GM18498 (cell line): ENCODE data around the gene HMOX1.

ENCODE experiments used
- ATAC-seq: cut with Tn5 transposase; IDR thresholded peaks from one replicate; pipeline ENCODE4 v1.9.1; 2021; ENCODE audit warnings: mild to moderate bottlenecking, moderate library complexity; ENCODE audit not compliant: unreplicated experiment

HMOX1 gene, protein sequence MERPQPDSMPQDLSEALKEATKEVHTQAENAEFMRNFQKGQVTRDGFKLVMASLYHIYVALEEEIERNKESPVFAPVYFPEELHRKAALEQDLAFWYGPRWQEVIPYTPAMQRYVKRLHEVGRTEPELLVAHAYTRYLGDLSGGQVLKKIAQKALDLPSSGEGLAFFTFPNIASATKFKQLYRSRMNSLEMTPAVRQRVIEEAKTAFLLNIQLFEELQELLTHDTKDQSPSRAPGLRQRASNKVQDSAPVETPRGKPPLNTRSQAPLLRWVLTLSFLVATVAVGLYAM

DNA sequence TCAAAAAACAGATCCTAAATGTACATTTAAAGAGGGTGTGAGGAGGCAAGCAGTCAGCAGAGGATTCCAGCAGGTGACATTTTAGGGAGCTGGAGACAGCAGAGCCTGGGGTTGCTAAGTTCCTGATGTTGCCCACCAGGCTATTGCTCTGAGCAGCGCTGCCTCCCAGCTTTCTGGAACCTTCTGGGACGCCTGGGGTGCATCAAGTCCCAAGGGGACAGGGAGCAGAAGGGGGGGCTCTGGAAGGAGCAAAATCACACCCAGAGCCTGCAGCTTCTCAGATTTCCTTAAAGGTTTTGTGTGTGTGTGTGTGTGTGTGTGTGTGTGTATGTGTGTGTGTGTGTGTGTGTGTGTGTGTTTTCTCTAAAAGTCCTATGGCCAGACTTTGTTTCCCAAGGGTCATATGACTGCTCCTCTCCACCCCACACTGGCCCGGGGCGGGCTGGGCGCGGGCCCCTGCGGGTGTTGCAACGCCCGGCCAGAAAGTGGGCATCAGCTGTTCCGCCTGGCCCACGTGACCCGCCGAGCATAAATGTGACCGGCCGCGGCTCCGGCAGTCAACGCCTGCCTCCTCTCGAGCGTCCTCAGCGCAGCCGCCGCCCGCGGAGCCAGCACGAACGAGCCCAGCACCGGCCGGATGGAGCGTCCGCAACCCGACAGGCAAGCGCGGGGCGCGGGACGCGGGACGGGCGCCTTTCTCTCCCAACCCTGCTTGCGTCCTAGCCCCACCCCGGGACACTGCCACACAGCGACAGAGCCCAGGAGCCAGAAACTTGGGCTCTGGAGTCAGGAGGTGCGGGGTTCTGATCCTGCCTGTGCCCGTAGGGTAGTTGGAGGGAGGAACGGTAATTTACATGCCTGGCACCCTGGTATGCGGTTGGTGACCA is at the start of gene HMOX1:
HMOX1 (plus strand) TSS at position 560 of the 887 bp plus-strand sequence; CDS start at position 638, 78 bp downstream.
- peak; percentile 69 for ATAC-seq

DNA sequence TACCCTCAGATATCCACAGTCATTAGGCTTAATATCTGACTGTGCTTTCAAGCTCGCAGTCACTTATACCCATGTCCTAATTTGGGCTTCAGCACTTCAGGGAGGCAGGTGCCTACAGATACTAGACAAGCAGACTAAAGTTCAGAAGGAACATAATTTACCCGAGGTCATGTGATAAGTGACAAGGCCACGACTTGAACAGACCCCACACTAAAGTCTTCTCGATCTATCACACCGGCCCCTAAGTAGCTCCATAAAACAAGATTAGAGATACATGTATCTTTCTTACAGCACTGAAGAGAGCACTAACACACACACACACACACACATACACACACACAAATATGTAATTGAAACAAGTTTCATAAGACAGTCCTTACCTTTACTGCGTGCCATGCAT is 48.6 kb upstream of the HMOX1 start:
- ATAC-seq, result no peak

DNA sequence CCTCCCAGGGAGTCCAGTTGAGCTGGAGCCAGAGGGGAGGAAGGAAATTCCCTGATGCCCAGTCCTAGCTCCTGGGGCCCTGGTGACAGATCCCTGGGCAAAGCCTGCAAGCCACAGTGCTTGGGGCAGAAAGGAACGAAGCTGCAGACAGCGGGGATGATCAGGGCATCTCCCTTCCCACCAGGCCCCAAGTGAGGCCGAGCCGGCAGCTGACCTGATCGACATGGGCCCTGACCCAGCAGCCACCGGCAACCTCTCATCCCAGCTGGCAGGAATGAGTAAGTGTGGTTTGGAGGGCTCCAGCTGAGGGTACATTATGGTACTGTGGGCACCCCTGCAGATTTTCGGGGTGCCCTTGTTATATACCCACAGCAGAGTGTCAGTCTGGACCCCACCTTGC is 47.7 kb upstream of the HMOX1 start:
- ATAC-seq, result no peak

DNA sequence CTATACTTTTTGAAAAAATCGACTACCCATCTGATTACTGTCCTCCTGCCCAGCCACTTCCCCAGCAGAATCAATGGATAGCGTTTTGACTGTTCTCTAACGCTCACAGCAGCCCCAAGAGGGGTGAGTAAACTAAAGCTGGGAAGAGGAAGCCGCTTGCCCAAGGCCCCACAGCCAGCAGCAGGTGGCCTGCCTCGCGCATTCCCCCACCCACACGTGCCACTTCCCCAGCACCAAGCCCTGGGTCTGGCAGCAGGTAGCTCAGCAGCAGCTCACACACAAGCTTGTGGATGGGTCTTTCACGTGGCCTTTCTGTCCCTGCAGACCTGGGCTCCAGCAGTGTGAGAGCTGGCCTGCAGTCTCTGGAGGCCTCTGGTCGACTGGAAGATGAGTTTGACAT is 46.9 kb upstream of the HMOX1 start:
- no peak for ATAC-seq

DNA sequence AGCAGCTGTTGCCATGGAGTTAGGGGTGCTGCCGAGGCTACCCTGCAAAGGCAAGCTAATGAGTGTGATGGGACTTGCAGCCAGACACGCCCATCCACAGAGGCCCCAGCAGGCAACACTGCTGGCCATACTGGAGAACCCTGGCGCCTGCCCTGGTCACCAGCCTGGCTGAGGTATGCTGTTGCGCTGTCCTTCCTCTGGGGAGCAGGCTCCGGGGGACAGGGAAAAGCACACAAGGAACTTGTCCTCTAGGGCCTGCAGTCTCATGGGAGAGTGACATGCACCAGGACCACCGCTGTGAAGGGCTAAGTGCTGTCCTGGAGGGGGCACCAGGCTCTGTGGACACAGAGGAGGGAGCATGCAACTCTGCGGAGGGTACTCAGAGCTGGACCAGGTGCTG is 45.4 kb upstream of the HMOX1 start:
- ATAC-seq, result no peak

DNA sequence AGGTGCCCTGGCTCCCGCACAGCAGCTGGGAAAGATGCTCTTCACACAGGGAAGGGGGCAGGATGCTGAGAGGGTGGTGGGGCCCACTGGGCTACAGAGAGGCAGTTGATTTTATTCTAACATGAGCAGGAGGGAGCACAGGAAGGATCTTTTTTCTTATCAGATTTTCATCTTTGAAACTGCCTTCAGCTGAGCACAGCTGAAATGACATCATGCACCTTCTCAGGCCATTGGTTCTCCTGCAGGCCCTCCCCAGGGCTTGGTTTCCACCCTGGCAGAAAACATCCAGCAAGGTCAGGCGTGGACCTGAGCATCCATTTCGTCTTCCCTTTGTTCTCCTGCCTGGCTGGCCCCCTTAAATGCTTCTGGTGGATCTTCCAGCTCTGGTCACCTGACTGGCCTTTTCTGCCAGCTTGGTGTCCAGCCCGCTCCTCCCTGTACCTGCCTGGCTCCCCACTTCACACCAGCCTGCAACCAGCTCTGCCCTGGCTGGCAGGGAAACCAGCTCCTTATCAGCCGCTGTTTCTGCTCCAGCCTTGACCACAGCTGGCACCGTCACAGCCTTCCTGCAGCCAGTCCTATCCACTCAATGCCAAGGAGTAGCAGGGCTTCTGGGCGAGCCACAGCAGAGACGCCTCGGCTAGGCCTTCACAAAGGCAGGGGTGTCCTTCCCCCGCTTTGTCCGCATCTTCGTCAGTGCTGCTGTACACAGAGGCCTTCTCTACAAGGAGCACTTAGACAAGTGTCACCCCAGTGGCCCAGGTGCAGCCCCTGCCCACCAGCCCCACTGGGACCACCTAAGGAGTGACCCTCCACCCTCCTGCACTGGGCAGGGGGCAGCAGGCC is 44.7 kb upstream of the HMOX1 start:
- ATAC-seq, result no peak

DNA sequence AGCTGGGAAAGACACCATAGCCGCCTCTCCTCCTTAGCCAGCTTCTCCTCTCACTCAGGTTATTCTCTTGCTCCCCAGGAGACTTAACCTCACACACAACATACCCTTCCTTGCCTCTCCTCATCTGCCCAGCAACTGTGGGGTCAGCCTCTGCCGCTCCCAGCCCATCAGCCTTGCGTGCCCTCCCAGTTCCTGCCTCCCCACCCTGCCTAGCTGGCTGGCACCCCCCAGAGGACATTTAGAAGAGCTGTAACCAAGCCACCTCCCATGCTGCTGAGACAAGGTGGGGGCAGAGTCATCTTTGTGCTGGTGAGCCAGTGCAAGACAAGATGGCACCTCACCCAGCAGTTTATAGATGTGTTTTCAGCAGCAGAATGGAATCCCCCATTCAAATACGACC is 43.0 kb upstream of the HMOX1 start:
- ATAC-seq, result no peak

DNA sequence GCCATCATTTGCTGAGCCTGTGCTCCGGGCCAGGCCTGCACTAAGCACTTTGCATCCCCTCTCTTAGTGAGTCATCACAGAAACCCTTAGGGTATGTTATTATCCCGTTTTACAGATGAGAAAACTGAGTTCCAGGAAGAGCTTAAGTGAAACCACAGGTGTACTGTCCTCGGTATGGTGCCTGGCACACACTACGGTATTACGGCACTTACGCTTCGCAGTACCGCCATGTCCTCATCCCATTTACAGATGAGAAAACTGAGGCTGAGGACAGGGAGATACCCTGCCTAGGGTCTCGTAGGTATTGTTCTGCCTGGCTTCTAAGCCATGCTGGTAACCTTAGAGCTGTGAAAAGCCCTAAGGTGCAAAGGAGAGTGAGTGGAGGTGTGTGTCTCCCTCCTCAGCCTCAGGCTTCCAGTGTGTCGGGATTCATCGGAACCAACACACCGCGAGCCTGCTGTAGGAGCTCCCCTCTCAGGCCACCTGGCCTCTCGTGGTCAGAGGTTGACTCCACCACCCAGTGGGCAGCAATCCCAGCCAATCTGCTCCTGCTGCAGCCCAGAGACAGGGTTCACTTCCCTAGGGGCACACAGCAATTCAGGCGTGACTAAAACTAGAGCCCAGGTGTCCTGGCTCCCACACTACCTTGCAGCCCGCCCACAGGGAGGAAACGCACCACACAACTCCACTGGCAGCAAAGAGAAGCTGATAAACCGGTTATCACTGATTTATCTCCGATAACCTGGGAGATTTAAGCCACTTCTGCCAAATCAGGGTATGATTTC is 39.6 kb upstream of the HMOX1 start:
- ATAC-seq, result no peak

DNA sequence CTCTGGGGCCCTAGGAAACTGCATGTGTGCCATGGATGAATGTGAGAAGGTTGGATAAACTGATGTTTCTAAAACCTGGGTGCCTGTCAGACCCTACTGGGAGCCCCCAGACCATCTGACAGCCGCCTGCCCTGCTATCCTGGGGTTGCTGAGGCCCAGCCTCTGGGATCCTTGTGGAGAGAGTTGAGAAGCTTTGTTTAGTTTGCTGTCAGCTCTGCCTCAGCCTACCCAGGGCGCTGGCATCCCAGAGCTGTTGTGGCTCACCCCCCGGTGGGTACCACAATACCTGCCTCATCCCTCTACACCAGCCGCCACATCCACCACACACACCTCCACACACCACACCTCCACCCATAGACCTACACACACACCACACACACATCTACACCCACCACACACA is 38.5 kb upstream of the HMOX1 start:
- ATAC-seq, result no peak

DNA sequence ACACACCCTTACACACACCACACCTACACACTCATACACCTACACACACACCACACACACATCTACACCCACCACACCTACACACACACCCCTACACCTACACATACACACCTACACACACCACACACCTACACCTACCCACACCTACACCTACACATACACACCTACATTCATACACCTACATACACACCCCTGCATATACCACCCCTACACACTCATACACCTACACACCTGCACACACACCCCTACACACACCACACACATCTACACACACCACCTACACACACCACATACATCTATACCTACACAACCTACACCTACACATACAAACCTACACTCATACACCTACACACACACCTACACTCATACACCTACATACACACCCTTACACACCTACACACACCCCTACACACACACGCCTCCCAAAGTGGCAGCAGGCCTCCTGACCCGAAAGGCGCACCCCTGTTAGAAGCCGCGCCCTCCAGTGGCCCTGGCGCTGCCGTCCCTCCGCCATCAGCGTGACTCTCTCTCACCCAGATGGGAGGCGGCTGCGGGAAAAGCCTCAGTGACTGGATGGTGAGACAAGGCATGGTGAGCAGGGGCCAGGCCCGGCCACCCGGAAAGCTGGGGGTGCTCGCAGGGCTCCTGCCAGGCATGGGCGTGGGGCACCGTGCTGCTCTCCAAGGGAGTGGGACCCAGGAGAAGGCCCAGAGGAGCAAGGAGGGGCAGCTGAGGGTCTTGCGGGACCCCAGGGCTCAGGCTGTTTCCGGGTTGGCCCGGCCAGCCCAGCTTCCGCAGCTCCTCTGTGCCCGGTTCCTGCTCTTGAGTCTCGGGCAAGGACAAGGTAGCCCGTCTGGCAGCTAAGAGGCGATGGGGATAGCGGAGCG is 37.0 kb upstream of the HMOX1 start:
- no peak for ATAC-seq

DNA sequence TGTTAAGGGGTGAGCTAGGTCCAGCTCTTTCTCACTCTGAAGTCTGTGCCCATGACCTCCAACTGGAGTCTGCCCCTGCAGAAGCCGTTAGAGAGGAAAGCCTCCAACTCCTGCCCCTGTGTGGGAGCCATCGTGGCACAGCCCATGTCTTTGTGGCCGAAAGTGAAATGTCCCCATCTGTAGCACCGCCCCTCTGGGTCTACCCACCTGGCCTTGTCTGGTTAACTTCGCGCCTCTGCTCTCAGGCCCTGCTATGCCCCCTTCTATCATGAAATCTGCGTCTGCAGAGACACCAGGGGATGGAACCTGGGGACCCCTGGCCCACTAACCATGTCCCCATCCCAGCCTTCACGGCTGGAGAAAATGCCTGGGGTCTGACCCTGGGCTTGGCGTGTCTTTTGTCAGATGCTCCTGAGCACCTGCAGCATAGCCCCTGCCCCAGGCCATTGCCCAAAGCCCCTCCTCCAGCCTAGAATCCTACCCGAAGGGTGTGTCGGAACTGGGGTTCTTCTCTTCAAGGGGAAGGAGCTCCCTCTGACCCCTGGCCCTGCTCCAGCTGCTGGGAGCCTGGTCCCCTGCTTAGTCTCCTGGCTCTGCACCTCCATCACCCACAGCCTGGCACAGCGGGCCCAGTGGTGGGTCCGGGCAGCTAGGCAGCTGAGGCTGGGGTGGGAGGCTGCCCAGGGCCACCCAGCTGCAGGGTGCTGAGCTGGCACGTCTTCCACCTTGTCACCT is 35.8 kb upstream of the HMOX1 start:
- ATAC-seq, result no peak

DNA sequence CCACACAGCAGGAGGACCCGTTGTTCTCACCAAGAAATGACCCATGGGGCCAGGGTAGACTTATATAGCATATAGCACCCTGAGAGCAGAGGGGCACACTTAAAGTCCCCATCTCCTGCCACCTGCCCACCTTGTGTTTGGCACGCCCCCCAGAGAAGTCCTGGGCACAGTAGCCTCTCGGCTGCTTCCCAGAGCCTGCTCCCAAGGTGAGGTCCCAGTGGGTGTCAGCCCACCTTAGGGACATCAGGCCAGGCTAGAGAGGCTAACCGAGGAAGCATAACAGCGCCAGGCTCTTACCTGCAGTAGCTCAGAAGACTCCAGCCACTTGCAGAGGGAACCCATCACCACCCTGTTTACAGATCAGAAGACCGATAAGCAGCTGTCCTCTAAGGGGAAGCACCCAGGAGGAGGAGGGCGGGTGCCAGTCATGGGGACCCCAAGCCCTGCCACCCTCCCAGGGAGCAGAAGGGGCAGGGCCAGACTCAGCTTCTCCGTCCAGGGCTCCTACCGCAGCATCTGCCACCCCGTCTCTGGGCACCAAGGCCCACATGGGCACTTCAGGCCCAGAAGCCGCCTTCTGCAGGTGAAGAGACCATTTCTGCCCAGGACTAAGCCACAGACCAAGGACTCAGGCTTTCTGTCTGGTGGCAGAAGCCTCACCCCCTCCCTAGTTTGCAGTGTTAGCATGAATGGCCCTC is 34.9 kb upstream of the HMOX1 start:
- no peak for ATAC-seq

DNA sequence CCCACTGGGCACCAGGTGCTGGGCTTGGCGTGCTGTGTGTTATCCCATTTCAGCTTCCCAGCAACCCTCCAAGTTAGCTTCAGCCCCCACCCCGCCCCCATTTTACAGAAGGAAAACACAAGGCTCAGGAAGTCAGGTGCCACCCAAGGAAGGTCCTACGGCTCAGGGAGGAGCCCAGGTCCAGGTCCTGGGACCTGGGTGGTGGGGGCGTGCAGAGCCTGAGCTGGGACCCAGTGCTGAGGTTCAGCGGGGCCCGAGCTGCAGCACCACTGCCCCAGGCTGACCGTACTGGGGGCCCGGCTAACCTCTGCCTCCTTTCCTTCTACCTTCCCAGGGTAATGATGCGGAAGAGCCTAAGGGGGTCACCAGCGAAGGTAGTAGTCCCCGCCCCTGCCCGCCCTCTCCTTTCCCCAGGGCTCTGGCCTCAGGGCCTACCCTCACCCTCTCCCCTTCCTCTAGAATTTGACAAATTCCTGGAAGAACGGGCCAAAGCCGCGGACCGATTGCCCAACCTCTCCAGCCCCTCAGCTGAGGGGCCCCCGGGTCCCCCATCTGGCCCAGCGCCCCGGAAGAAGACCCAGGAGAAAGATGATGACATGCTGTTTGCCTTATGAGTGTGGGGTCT is 34.2 kb upstream of the HMOX1 start:
- no peak for ATAC-seq

DNA sequence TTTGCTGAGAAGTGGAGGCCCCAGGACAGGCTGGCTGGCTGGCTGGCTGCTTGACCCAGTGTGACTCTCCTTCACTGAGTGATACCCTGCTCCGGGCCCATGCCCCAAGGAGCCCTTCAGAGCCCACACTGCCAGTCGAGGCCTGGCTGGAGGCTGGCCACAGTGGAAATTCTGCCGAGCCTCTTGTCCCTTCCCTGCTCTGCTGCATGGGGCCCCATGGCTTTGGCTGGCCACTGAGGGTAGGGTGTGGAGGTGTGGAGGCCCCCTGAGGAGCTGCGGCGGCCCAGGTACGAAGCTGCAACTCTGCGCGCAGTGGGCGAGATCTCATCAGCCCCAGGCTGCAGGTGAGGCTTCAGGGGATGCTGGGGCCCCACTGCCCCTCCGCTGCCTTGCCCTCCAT is 33.4 kb upstream of the HMOX1 start:
- no peak for ATAC-seq

DNA sequence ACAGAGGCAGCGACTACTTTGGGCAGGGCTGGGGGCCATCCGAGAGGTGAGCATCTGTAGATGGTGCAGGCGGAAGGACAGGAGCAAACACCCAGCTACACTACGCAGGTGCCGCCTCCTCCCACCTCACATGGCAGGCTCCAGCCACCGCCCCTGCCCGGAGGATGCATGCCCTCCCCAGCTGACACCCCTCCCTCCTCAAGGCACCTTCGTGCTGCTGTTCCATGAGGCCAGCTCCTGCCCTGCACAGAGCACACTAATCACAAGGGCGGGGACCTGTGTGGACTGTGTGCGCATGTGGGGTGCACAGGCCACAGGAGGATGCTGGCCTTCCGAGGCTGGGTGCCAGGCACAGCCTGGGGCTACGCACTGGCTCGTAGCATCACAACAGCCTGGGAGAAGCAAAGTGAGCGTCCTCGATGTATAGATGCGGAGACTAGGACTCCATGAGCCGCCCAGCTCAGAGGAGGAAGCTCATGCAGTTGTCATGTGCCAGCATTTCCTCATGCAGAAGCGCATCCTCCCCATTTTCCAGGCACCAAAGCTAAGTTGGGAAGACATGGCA is 32.8 kb upstream of the HMOX1 start:
- ATAC-seq, result no peak

DNA sequence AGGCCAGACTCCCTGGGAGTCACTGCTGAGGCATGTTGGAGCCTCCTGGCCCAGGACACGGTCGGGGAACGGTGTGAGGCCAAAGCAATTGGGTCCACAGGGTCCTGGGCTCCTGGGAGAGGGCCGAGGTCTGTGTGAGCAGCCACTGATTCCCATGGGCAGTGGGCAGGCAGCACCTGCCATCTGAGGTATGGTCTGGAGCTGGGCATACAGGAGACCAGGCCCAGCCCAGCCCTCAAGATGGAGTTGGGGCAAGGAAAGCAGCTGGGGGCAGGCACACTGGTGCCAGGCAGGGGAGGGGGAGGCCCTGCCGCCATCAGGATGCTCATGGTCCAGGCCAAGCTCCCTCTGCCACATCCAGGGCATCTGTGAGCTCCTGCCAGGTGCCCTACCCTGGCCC is 32.2 kb upstream of the HMOX1 start:
- ATAC-seq, result no peak

DNA sequence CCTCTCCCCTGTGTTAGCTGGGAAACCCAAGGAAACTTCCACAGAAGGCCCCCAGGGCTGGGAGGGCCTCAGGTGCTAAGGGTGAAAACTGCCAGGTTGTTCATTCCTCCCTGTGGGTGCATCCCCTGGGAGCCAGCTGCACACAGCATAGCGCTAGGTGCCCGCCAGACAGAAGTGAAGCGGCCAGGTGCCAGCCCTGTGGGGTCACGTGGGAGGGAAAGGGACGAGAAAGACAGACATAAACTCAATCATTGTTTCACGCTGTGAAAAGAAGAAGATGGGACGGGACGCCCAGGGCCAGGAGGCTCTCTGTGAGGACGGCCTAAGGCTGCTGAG is 31.6 kb upstream of the HMOX1 start:
- ATAC-seq, result no peak
